Measurements from ENCODE around the gene GFRA1. TPM values are rescaled to one million over a fixed set of nuclear protein-coding genes. Genes with fewer than 3 reads are reported as not detected.

Gene GFRA1
- total and polyA plus RNA-seq, 8 donors: 1.9 to 3.5 (median 2.8) TPM

GRCh38 chr10:116027355-116027754, 245.7 kb downstream of the GFRA1 start:
- DNase-seq (no peak), ATAC-seq (no peak)
- no peaks in the 10 kb centered on the region for H3K36me3 ChIP-seq
- no peaks in the 10 kb centered on the region for H3K27me3 ChIP-seq
- intact Hi-C loops (cut with DNase I): no loop called here
- no peak overlapping the region for H3K4me3 ChIP-seq
- H3K4me1 ChIP-seq: no peaks in the 10 kb centered on the region
- TF ChIP-seq, protein P1, sequence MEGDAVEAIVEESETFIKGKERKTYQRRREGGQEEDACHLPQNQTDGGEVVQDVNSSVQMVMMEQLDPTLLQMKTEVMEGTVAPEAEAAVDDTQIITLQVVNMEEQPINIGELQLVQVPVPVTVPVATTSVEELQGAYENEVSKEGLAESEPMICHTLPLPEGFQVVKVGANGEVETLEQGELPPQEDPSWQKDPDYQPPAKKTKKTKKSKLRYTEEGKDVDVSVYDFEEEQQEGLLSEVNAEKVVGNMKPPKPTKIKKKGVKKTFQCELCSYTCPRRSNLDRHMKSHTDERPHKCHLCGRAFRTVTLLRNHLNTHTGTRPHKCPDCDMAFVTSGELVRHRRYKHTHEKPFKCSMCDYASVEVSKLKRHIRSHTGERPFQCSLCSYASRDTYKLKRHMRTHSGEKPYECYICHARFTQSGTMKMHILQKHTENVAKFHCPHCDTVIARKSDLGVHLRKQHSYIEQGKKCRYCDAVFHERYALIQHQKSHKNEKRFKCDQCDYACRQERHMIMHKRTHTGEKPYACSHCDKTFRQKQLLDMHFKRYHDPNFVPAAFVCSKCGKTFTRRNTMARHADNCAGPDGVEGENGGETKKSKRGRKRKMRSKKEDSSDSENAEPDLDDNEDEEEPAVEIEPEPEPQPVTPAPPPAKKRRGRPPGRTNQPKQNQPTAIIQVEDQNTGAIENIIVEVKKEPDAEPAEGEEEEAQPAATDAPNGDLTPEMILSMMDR (IDR thresholded peaks at IDR 0.05): no peak
- no peak overlapping the region for H3K27ac ChIP-seq
- peaks cover 0 to 4% of the 10 kb centered on the region in 2 donors for H3K9me3 ChIP-seq

DNA sequence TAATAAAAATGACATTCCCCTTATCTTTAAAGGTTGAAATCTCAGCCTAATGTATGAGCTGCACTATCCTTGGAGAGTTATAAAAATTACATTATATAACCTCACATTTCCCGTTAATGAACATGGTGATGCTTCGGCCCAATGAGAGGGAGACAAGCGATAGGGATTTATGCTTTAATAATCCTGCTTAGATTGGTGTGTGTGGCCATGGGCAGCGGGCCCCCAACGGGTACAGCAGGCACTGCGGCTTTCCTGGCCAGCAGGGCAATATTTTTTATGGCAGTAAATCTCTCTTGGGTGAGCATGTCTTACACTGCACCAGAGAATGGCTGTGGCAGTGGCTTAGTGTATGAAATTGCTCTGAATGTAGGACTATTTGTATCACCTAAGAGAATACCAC, 246.3 kb downstream of the GFRA1 start:
- TF ChIP-seq, protein P1 (IDR thresholded peaks at IDR 0.05): no peak
- Histone ChIP-seq H3K9me3 (peaks cover 0 to 4% of the 10 kb centered on the region in 2 donors), H3K4me1 (no peaks in the 10 kb centered on the region), H3K27ac (no peak overlapping the region), H3K36me3 (no peaks in the 10 kb centered on the region), H3K4me3 (no peak overlapping the region), H3K27me3 (no peaks in the 10 kb centered on the region)
- DNase-seq (no peak), ATAC-seq (no peak)
- intact Hi-C loops (cut with DNase I): no loop called here

DNA sequence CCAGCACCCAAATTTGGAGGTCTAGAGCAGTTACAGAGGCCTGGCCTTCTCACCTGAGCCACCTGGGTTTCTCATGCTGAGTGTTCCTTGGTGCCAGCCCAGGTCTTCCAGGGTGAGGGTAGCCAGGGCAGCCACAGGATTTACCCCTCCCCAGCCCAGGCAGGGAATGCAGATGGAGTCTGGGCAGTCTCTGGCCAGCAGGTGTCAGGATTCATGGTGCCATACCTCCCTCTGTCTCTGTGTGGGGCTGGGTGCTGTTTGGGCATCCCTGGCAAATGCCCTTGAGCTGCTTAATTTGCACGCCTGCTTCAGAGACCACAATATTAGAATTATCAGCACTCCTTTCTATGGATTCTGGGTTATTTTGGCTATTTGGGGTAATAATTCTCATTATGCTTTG, 246.7 kb downstream of the GFRA1 start:
- no peaks in the 10 kb centered on the region for H3K36me3 ChIP-seq
- intact Hi-C loops (cut with DNase I): no loop called here
- TF ChIP-seq, protein P1 (IDR thresholded peaks at IDR 0.05): no peak
- H3K4me1 ChIP-seq: no peaks in the 10 kb centered on the region
- DNase-seq (no peak), ATAC-seq (no peak)
- H3K27me3 ChIP-seq: no peaks in the 10 kb centered on the region
- H3K27ac ChIP-seq: no peak overlapping the region
- H3K4me3 ChIP-seq: no peak overlapping the region
- peaks cover 0 to 6% of the 10 kb centered on the region in 2 donors for H3K9me3 ChIP-seq

GRCh38 chr10:116024271-116024878, 248.6 kb downstream of the GFRA1 start:
- intact Hi-C loops (cut with DNase I): no loop called here
- TF ChIP-seq, protein P1 (IDR thresholded peaks at IDR 0.05): no peak

DNA sequence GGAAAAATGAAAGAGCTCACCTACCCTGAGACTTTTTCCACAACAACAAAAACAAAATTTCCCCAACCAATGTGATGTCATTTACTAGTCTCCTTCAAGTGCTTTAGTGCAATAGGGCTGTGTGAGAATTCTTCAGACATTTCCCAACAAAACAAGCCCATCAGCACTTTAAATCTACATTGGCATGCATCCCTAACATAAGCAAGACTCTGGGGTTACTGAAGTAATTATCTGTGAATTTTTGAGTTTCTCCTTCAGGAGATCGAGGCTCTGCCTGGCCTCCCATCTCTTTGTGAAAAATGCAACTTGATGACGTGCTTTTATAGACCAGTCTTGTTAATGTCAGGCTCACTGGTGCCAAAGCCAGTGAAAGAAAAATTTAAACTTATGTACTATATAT, 255.6 kb downstream of the GFRA1 start:
- ATAC-seq: no peak
- intact Hi-C loops (cut with DNase I): no loop called here
- Histone ChIP-seq H3K27ac (no peak overlapping the region), H3K27me3 (no peaks in the 10 kb centered on the region), H3K9me3 (peaks cover 0 to 5% of the 10 kb centered on the region in 2 donors), H3K4me1 (no peaks in the 10 kb centered on the region), H3K36me3 (no peaks in the 10 kb centered on the region), H3K4me3 (no peak overlapping the region)
- no peak for DNase-seq
- TF ChIP-seq, protein P1 (IDR thresholded peaks at IDR 0.05): no peak

More at GRCh38 chr10:116024271-116024878, 248.6 kb downstream of the GFRA1 start:
- Histone ChIP-seq H3K27me3 (no peaks in the 10 kb centered on the region), H3K9me3 (peaks cover 0 to 7% of the 10 kb centered on the region in 2 donors), H3K36me3 (no peaks in the 10 kb centered on the region), H3K27ac (no peak overlapping the region), H3K4me1 (no peaks in the 10 kb centered on the region), H3K4me3 (no peak overlapping the region)
- ATAC-seq (no peak), DNase-seq (no peak)

All from left lung (tissue), 10 donors.